ENCODE results near the gene YPEL4. TPM values are rescaled to one million over a fixed set of nuclear protein-coding genes. Genes with fewer than 3 reads are reported as not detected.

YPEL4 gene
- total RNA-seq, 1 experiment from 2014 or later = not detected

DNA sequence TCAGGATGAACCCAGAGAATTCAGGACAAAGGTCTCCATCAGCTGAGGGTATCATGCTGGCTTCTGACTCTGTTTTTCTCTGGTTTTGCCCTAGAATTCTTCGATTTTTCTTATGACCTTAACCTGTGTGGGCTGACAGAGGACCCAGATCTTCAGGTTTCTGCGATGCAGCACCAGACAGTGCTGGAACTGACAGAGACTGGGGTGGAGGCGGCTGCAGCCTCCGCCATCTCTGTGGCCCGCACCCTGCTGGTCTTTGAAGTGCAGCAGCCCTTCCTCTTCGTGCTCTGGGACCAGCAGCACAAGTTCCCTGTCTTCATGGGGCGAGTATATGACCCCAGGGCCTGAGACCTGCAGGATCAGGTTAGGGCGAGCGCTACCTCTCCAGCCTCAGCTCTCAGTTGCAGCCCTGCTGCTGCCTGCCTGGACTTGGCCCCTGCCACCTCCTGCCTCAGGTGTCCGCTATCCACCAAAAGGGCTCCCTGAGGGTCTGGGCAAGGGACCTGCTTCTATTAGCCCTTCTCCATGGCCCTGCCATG is 35.4 kb downstream of the YPEL4 start:
- H3K27ac ChIP-seq (ENCODE audit: low read depth, low read length, poor library complexity, severe bottlenecking) = no peak overlapping the region
- TF ChIP-seq, protein P1, sequence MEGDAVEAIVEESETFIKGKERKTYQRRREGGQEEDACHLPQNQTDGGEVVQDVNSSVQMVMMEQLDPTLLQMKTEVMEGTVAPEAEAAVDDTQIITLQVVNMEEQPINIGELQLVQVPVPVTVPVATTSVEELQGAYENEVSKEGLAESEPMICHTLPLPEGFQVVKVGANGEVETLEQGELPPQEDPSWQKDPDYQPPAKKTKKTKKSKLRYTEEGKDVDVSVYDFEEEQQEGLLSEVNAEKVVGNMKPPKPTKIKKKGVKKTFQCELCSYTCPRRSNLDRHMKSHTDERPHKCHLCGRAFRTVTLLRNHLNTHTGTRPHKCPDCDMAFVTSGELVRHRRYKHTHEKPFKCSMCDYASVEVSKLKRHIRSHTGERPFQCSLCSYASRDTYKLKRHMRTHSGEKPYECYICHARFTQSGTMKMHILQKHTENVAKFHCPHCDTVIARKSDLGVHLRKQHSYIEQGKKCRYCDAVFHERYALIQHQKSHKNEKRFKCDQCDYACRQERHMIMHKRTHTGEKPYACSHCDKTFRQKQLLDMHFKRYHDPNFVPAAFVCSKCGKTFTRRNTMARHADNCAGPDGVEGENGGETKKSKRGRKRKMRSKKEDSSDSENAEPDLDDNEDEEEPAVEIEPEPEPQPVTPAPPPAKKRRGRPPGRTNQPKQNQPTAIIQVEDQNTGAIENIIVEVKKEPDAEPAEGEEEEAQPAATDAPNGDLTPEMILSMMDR (conservative IDR thresholded peaks at IDR 0.05; ENCODE audit: low read depth, low read length) = no peak
- no peak for TF ChIP-seq EZH2 (IDR thresholded peaks at IDR 0.05; ENCODE audit: borderline replicate concordance, low read depth, low read length, poor library complexity, severe bottlenecking)
- no peaks in the 10 kb centered on the region for H3K36me3 ChIP-seq (ENCODE audit: insufficient read depth, low read length, poor library complexity, severe bottlenecking)
- H3K9me3 ChIP-seq (ENCODE audit: low read depth, low read length, poor library complexity, severe bottlenecking) = peaks cover under 1% of the 10 kb centered on the region
- CTCF ChIA-PET = interaction anchor here (0.6 kb wide), 1 partner anchor 212 kb away, joined by 3 read pairs; no protein-coding TSS in a partner anchor
- POLR2A ChIA-PET (ENCODE audit: low non-redundant PET) = no interaction called here
- no peaks in the 10 kb centered on the region for H3K4me1 ChIP-seq (ENCODE audit: insufficient read depth, low read length, poor library complexity, severe bottlenecking)
- no peak for DNase-seq (ENCODE audit: low spot score)
- intact Hi-C loops (cut with micrococcal nuclease; ENCODE audit: unreplicated experiment) = no loop called here
- peaks cover 12% of the 10 kb centered on the region for H3K27me3 ChIP-seq (replicated peaks; ENCODE audit: insufficient read depth, low read depth, low read length, poor library complexity)
- no peak overlapping the region for H3K4me3 ChIP-seq (ENCODE audit: low read depth, low read length, poor library complexity, severe bottlenecking)
- BruUV-seq (replicated peaks) = no TSS peak

DNA sequence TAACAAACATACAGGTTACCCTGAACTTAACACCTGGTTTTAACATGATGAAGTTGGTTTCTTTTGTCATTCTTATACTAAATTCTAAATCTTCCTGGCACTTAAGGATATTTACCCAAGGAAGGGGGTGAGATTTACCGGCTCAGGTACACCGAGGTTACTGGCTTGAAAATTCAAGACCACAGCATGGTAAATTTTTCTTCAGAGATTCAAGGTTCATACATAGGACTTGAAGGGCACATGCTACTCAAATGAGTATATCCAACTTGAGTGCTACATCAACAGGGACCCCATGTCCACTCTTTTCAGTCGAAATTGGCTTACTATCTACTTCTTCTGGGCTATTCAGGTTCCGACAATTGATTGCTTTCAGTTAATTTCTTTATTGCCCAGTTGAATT is 39.5 kb downstream of the YPEL4 start:
- Histone ChIP-seq H3K4me1 (ENCODE audit: insufficient read depth, low read length, poor library complexity, severe bottlenecking) (no peaks in the 10 kb centered on the region), H3K4me3 (ENCODE audit: low read depth, low read length, poor library complexity, severe bottlenecking) (no peak overlapping the region), H3K27me3 (replicated peaks; ENCODE audit: insufficient read depth, low read depth, low read length, poor library complexity) (peaks cover 12% of the 10 kb centered on the region), H3K36me3 (ENCODE audit: insufficient read depth, low read length, poor library complexity, severe bottlenecking) (no peaks in the 10 kb centered on the region), H3K27ac (ENCODE audit: low read depth, low read length, poor library complexity, severe bottlenecking) (no peak overlapping the region), H3K9me3 (ENCODE audit: low read depth, low read length, poor library complexity, severe bottlenecking) (no peaks in the 10 kb centered on the region)
- intact Hi-C loops (cut with micrococcal nuclease; ENCODE audit: unreplicated experiment) = no loop called here
- BruUV-seq (replicated peaks) = no TSS peak
- ChIA-PET POLR2A (ENCODE audit: low non-redundant PET) (no interaction called here), CTCF (no interaction called here)
- DNase-seq (ENCODE audit: low spot score) = no peak
- TF ChIP-seq, protein P1 (conservative IDR thresholded peaks at IDR 0.05; ENCODE audit: low read depth, low read length) = no peak
- no peak for TF ChIP-seq EZH2 (IDR thresholded peaks at IDR 0.05; ENCODE audit: borderline replicate concordance, low read depth, low read length, poor library complexity, severe bottlenecking)

DNA sequence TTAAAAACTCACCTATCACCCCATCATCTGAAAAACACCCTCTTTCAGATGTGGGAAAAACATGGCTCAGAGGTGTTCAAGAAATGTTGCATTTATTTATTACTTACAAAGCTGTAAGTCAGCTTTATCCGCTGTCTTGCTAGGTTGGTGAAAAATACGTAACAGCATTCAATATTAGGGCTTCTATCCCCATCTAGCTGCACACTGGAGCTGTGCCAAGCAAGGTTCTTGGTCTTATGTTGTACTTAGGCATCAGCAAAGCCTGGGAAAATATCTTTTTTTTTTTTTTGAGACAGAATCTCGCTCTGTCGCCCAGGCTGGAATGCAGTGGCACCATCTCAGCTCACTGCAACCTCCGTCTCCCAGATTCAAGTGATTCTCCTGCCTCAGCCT is 44.7 kb downstream of the YPEL4 start:
- Histone ChIP-seq H3K36me3 (ENCODE audit: insufficient read depth, low read length, poor library complexity, severe bottlenecking) (no peaks in the 10 kb centered on the region), H3K9me3 (ENCODE audit: low read depth, low read length, poor library complexity, severe bottlenecking) (no peaks in the 10 kb centered on the region), H3K27ac (ENCODE audit: low read depth, low read length, poor library complexity, severe bottlenecking) (no peak overlapping the region), H3K27me3 (replicated peaks; ENCODE audit: insufficient read depth, low read depth, low read length, poor library complexity) (peaks cover 6% of the 10 kb centered on the region), H3K4me3 (ENCODE audit: low read depth, low read length, poor library complexity, severe bottlenecking) (no peak overlapping the region), H3K4me1 (ENCODE audit: insufficient read depth, low read length, poor library complexity, severe bottlenecking) (peaks cover 11% of the 10 kb centered on the region)
- BruUV-seq (replicated peaks) = no TSS peak
- intact Hi-C loops (cut with micrococcal nuclease; ENCODE audit: unreplicated experiment) = no loop called here
- CTCF ChIA-PET = interaction anchor here (0.7 kb wide), 1 partner anchor 17 kb away, joined by 7 read pairs; no protein-coding TSS in a partner anchor
- TF ChIP-seq, protein P1 (conservative IDR thresholded peaks at IDR 0.05; ENCODE audit: low read depth, low read length) = no peak
- TF ChIP-seq EZH2 (IDR thresholded peaks at IDR 0.05; ENCODE audit: borderline replicate concordance, low read depth, low read length, poor library complexity, severe bottlenecking) = no peak
- POLR2A ChIA-PET (ENCODE audit: low non-redundant PET) = interaction anchor here (1.0 kb wide), 1 partner anchor 35 kb away, joined by 4 read pairs; no protein-coding TSS in a partner anchor
- DNase-seq (ENCODE audit: low spot score) = no peak
